ENCODE measurements around the gene FHIT.
A peak's percentile ranks its signal among the peaks of the same experiment; 100 is the strongest.

The FHIT gene

GRCh38 chr3:60023189-60023588 lies 1228.1 kb downstream of the FHIT start:
- H3K4me1 ChIP-seq (ENCODE audit: control insufficient read depth, low read length), result peaks cover 12% of the 10 kb centered on the region
- no peak overlapping the region for H3K4me3 ChIP-seq (ENCODE audit: low read length)
- H3K27ac ChIP-seq (ENCODE audit: low read depth, low read length), result no peak overlapping the region
- no peaks in the 10 kb centered on the region for H3K79me2 ChIP-seq (ENCODE audit: control insufficient read depth, low read length)
- H3K27me3 ChIP-seq (ENCODE audit: control insufficient read depth, low read length), result no peaks in the 10 kb centered on the region
- no peaks in the 10 kb centered on the region for H3K9me3 ChIP-seq (ENCODE audit: control insufficient read depth, insufficient read depth, low read length)
- H3K36me3 ChIP-seq (ENCODE audit: control insufficient read depth, low read length), result no peaks in the 10 kb centered on the region
- no peaks in the 10 kb centered on the region for H3F3A ChIP-seq (ENCODE audit: control insufficient read depth, insufficient read depth)
- H3K9me2 ChIP-seq (replicated peaks; ENCODE audit: control insufficient read depth, low read length), result no peaks in the 10 kb centered on the region
- no peak for TF ChIP-seq CTCF (IDR thresholded peaks at IDR 0.05; ENCODE audit: low read depth, low read length, poor library complexity, severe bottlenecking)
- no peak for TF ChIP-seq EZH2phosphoT487 (IDR thresholded peaks at IDR 0.05; ENCODE audit: borderline replicate concordance, low read length)
- H3K4me2 ChIP-seq (ENCODE audit: low read length), result no peak overlapping the region
- H4K20me1 ChIP-seq (ENCODE audit: control insufficient read depth, insufficient read depth, low read depth, low read length), result no peaks in the 10 kb centered on the region

- Histone ChIP-seq H3K4me1 (ENCODE audit: control insufficient read depth, low read length) (peaks cover 13% of the 10 kb centered on the region), H3K9me2 (replicated peaks; ENCODE audit: control insufficient read depth, low read length) (no peaks in the 10 kb centered on the region), H3F3A (ENCODE audit: control insufficient read depth, insufficient read depth) (no peaks in the 10 kb centered on the region), H3K4me2 (ENCODE audit: low read length) (peak overlapping the region; percentile 13), H3K79me2 (ENCODE audit: control insufficient read depth, low read length) (no peaks in the 10 kb centered on the region), H3K27me3 (ENCODE audit: control insufficient read depth, low read length) (no peaks in the 10 kb centered on the region), H3K27ac (ENCODE audit: low read depth, low read length) (no peak overlapping the region), H3K4me3 (ENCODE audit: low read length) (no peak overlapping the region), H3K36me3 (ENCODE audit: control insufficient read depth, low read length) (no peaks in the 10 kb centered on the region), H4K20me1 (ENCODE audit: control insufficient read depth, insufficient read depth, low read depth, low read length) (no peaks in the 10 kb centered on the region), H3K9me3 (ENCODE audit: control insufficient read depth, insufficient read depth, low read length) (no peaks in the 10 kb centered on the region)
- TF ChIP-seq EZH2phosphoT487 (IDR thresholded peaks at IDR 0.05; ENCODE audit: borderline replicate concordance, low read length) (no peak), CTCF (IDR thresholded peaks at IDR 0.05; ENCODE audit: low read depth, low read length, poor library complexity, severe bottlenecking) (no peak)
These were observed 1233.6 kb downstream of the FHIT start for GRCh38 chr3:60017631-60018030.

GRCh38 chr3:60015032-60015705 lies 1236.1 kb downstream of the FHIT start:
- Histone ChIP-seq H3K79me2 (ENCODE audit: control insufficient read depth, low read length) (no peaks in the 10 kb centered on the region), H3K4me1 (ENCODE audit: control insufficient read depth, low read length) (peaks cover 26% of the 10 kb centered on the region), H3K4me3 (ENCODE audit: low read length) (no peak overlapping the region), H3K27me3 (ENCODE audit: control insufficient read depth, low read length) (no peaks in the 10 kb centered on the region), H3K27ac (ENCODE audit: low read depth, low read length) (no peak overlapping the region), H3F3A (ENCODE audit: control insufficient read depth, insufficient read depth) (no peaks in the 10 kb centered on the region), H3K9me3 (ENCODE audit: control insufficient read depth, insufficient read depth, low read length) (no peaks in the 10 kb centered on the region), H3K9me2 (replicated peaks; ENCODE audit: control insufficient read depth, low read length) (no peaks in the 10 kb centered on the region), H3K36me3 (ENCODE audit: control insufficient read depth, low read length) (no peaks in the 10 kb centered on the region), H3K4me2 (ENCODE audit: low read length) (no peak overlapping the region), H4K20me1 (ENCODE audit: control insufficient read depth, insufficient read depth, low read depth, low read length) (no peaks in the 10 kb centered on the region)
- TF ChIP-seq CTCF (IDR thresholded peaks at IDR 0.05; ENCODE audit: low read depth, low read length, poor library complexity, severe bottlenecking) (no peak), EZH2phosphoT487 (IDR thresholded peaks at IDR 0.05; ENCODE audit: borderline replicate concordance, low read length) (no peak)
